AML-193 (cell line): ENCODE data around the gene DNAJB1.
"Not testable (repeated sequence)": the region's sequence is repeated elsewhere in the genome, so short reads cannot be mapped to it uniquely, and the experiment has no call there.

Source experiments
- DNase-seq, 2 experiments: peaks; one replicate each; lab custom pipeline; 2025; lab: John Stamatoyannopoulos, UW

The DNAJB1 gene

GRCh38 chr19:14520543-14520942 is 2.3 kb upstream of the DNAJB1 start:
- no peak for DNase-seq

- no peak for DNase-seq
Observed at GRCh38 chr19:14519860-14520407, 1.7 kb upstream of the DNAJB1 start.

GRCh38 chr19:14519245-14519859 is 1.2 kb upstream of the DNAJB1 start:
- no peak for DNase-seq

GRCh38 chr19:14517446-14517839 is 754 bp downstream of the DNAJB1 start:
- DNase-seq: no peak

GRCh38 chr19:14516746-14517438 is 1.3 kb downstream of the DNAJB1 start:
- no peak for DNase-seq

- DNase-seq: no peak
Observed at GRCh38 chr19:14516048-14516534, 2.1 kb downstream of the DNAJB1 start.

- DNase-seq: no peak
Observed at GRCh38 chr19:14515501-14516047, 2.6 kb downstream of the DNAJB1 start.

- DNase-seq: no peak
Observed at GRCh38 chr19:14514215-14514863, 3.9 kb downstream of the DNAJB1 start.

GRCh38 chr19:14512406-14512961 is 5.7 kb downstream of the DNAJB1 start:
- no peak for DNase-seq

GRCh38 chr19:14511229-14511593 is 7.0 kb downstream of the DNAJB1 start:
- no peak for DNase-seq

- peak; percentile 36 for DNase-seq
Observed at GRCh38 chr19:14510311-14511228, 7.6 kb downstream of the DNAJB1 start.

- DNase-seq: peak; percentile 59
Observed at GRCh38 chr19:14507704-14508542, 10.3 kb downstream of the DNAJB1 start.

- peak in 1 of 2 experiments; percentile 5 for DNase-seq
Observed at GRCh38 chr19:14505488-14506239, 12.5 kb downstream of the DNAJB1 start.

GRCh38 chr19:14504575-14504974 is 13.6 kb downstream of the DNAJB1 start:
- not testable (repeated sequence) for DNase-seq

- no peak for DNase-seq
Observed at GRCh38 chr19:14503285-14503684, 14.9 kb downstream of the DNAJB1 start.

- no peak for DNase-seq
Observed at GRCh38 chr19:14502334-14503092, 15.7 kb downstream of the DNAJB1 start.

GRCh38 chr19:14497228-14497921 is 20.8 kb downstream of the DNAJB1 start:
- no peak for DNase-seq

GRCh38 chr19:14496834-14497227 is 21.4 kb downstream of the DNAJB1 start:
- DNase-seq: no peak
